GM23338 (cell line): Measurements from ENCODE around the gene BCAS3. TPM values are rescaled to one million over a fixed set of nuclear protein-coding genes. Genes with fewer than 3 reads are reported as not detected.

Source experiments
- ATAC-seq: fragments of 200-7000 bp; cut with Tn5 transposase; 3 replicates; pipeline ENCODE4 v1.9.1; 2020
- DNase-seq: peaks from one replicate; pipeline ENCODE4 v3.0.0-alpha.2; 2015; ENCODE audit warnings: low spot score
- H2AFZ ChIP-seq: fragments of 200-600 bp; sonication (generic); 2 replicates; pipeline ENCODE4 v1.8.0; 2016; ENCODE audit warnings: antibody characterized with exemption, mild to moderate bottlenecking, moderate library complexity
- H3F3A ChIP-seq: fragments of 200-600 bp; sonication (generic); replicated peaks from 2 replicates; pipeline ENCODE4 v1.8.0; 2017; ENCODE audit warnings: antibody characterized with exemption, mixed run types, low read depth
- H3K27ac ChIP-seq: fragments of 200-600 bp; sonication (generic); 2 replicates; pipeline ENCODE4 v1.6.1; 2016; ENCODE audit warnings: low read depth
- H3K27me3 ChIP-seq: fragments of 200-600 bp; sonication (generic); 2 replicates; pipeline ENCODE4 v1.8.0; 2016; ENCODE audit warnings: mild to moderate bottlenecking, mixed run types, moderate library complexity; ENCODE audit not compliant: insufficient read depth
- H3K36me3 ChIP-seq: fragments of 200-600 bp; sonication (generic); 2 replicates; pipeline ENCODE4 v1.8.0; 2016; ENCODE audit warnings: mild to moderate bottlenecking; ENCODE audit not compliant: insufficient read depth
- H3K4me1 ChIP-seq: fragments of 200-600 bp; sonication (generic); 2 replicates; pipeline ENCODE4 v1.8.0; 2016; ENCODE audit warnings: mild to moderate bottlenecking, moderate library complexity; ENCODE audit not compliant: insufficient read depth
- H3K4me2 ChIP-seq: fragments of 200-600 bp; sonication (generic); 2 replicates; pipeline ENCODE4 v1.7.1; 2017; ENCODE audit warnings: mixed run types
- H3K4me3 ChIP-seq: fragments of 200-600 bp; sonication (generic); 2 replicates; pipeline ENCODE4 v1.6.1; 2016; ENCODE audit warnings: mixed run types
- H3K79me2 ChIP-seq: fragments of 200-600 bp; sonication (generic); replicated peaks from 2 replicates; pipeline ENCODE4 v1.8.0; 2017; ENCODE audit warnings: mild to moderate bottlenecking; ENCODE audit not compliant: insufficient read depth
- H3K9me2 ChIP-seq: fragments of 200-600 bp; sonication (generic); 2 replicates; pipeline ENCODE4 v1.8.0; 2017; ENCODE audit not compliant: insufficient read depth
- H4K20me1 ChIP-seq: fragments of 200-600 bp; sonication (generic); replicated peaks from 2 replicates; pipeline ENCODE4 v1.8.0; 2017; ENCODE audit warnings: mild to moderate bottlenecking; ENCODE audit not compliant: insufficient read depth
- H3K27ac Mint-ChIP-seq: 2 replicates; pipeline ENCODE4 v1.8.0; 2020; ENCODE audit warnings: inconsistent platforms, mild to moderate bottlenecking, moderate library complexity, mixed read lengths
- H3K27me3 Mint-ChIP-seq: 3 replicates; pipeline ENCODE4 v1.8.0; 2022; ENCODE audit warnings: low read depth, mild to moderate bottlenecking, moderate library complexity, mixed read lengths, inconsistent platforms; ENCODE audit not compliant: insufficient read depth, poor library complexity
- H3K36me3 Mint-ChIP-seq: 3 replicates; pipeline ENCODE4 v1.8.0; 2021; ENCODE audit warnings: low read depth, mild to moderate bottlenecking, inconsistent platforms, moderate library complexity, mixed read lengths
- H3K4me1 Mint-ChIP-seq: 3 replicates; pipeline ENCODE4 v1.8.0; 2020; ENCODE audit warnings: mild to moderate bottlenecking, inconsistent platforms, mixed read lengths
- H3K4me3 Mint-ChIP-seq: 3 replicates; pipeline ENCODE4 v1.8.0; 2021; ENCODE audit warnings: moderate library complexity, mild to moderate bottlenecking, inconsistent platforms, mixed read lengths
- H3K9me3 Mint-ChIP-seq: 3 replicates; pipeline ENCODE4 v1.8.0; 2020; ENCODE audit warnings: moderate library complexity, mild to moderate bottlenecking, inconsistent platforms, mixed read lengths
- CREB1 ChIP-seq: fragments of 250-450 bp; sonication (Bioruptor Pico); IDR thresholded peaks from 2 replicates; pipeline ENCODE4 v1.5.0; 2020; ENCODE audit warnings: low read depth, mild to moderate bottlenecking, moderate library complexity
- CTCF ChIP-seq, 2 experiments: fragments of 200-600 bp in 1 of 2; sonication (generic) in 1 of 2; conservative IDR thresholded peaks; 2 replicates each; pipeline versions ENCODE4 v1.5.1 to v1.6.1; 2016 to 2017; ENCODE audit warnings: antibody characterized with exemption in 2 of 2, low read depth in 2 of 2, mild to moderate bottlenecking in 2 of 2, moderate library complexity in 1 of 2
- ETS1 ChIP-seq: IDR thresholded peaks from 2 replicates; pipeline ENCODE4 v1.6.1; 2016; ENCODE audit warnings: antibody characterized with exemption
- EZH2 ChIP-seq: fragments of 200-600 bp; sonication (generic); IDR thresholded peaks from one replicate; pipeline ENCODE4 v1.8.0; 2017; ENCODE audit warnings: antibody characterized with exemption, mild to moderate bottlenecking, low read depth; ENCODE audit not compliant: unreplicated experiment
- EZH2phosphoT487 ChIP-seq: fragments of 200-600 bp; sonication (generic); IDR thresholded peaks from one replicate; pipeline ENCODE4 v1.8.1; 2018; ENCODE audit warnings: antibody characterized with exemption; ENCODE audit not compliant: unreplicated experiment
- JUNB ChIP-seq: IDR thresholded peaks from one replicate; pipeline ENCODE4 v1.6.1; 2016; ENCODE audit warnings: antibody characterized with exemption; ENCODE audit not compliant: unreplicated experiment
- NANOG ChIP-seq: IDR thresholded peaks from 2 replicates; pipeline ENCODE4 v1.6.1; 2016; ENCODE audit warnings: antibody characterized with exemption, borderline replicate concordance
- POLR2AphosphoS5 ChIP-seq: IDR thresholded peaks from 2 replicates; pipeline ENCODE4 v1.6.1; 2016; ENCODE audit warnings: antibody characterized with exemption, low read depth
- REST ChIP-seq: IDR thresholded peaks from one replicate; pipeline ENCODE4 v1.6.1; 2018; ENCODE audit warnings: antibody characterized with exemption; ENCODE audit not compliant: unreplicated experiment
- STAT1 ChIP-seq: IDR thresholded peaks from one replicate; pipeline ENCODE4 v1.6.1; 2016; ENCODE audit warnings: antibody characterized with exemption; ENCODE audit not compliant: unreplicated experiment
- ZNF114 ChIP-seq: fragments of 250-450 bp; sonication (Bioruptor Pico); IDR thresholded peaks from 2 replicates; pipeline ENCODE4 v1.5.0; 2020; ENCODE audit warnings: mild to moderate bottlenecking, moderate library complexity
- ZNF331 ChIP-seq: fragments of 250-450 bp; sonication (Bioruptor Pico); IDR thresholded peaks from 2 replicates; pipeline ENCODE4 v1.5.0; 2020; ENCODE audit warnings: low read depth, mild to moderate bottlenecking, moderate library complexity
- ZNF462 ChIP-seq: fragments of 250-450 bp; sonication (Bioruptor Pico); IDR thresholded peaks from 2 replicates; pipeline ENCODE4 v1.5.0; 2020; ENCODE audit warnings: mild to moderate bottlenecking, moderate library complexity
- polyA plus RNA-seq: library from polyadenylated mRNA; unstranded; fragments of >200 nt; fragmentation: Nextera tagmentation; extraction: Ambion mirVana; gene quantifications from 2 replicates; pipeline ENCODE4 v1.2.1, GENCODE V29; 2016
- total RNA-seq: library from RNA; depleted of rRNA; stranded (reverse); fragments of >200 nt; shearing (Covaris generic); gene quantifications from 2 replicates; pipeline ENCODE4 v1.2.3, GENCODE V29; 2014

Gene BCAS3
- total and polyA plus RNA-seq, 2 experiments from 2014 or later = 8.2 to 28.0 TPM

GRCh38 chr17:60712675-60713074 is 35.0 kb downstream of the BCAS3 start:
- H3K4me1 ChIP-seq = no peaks in the 10 kb centered on the region
- no peaks in the 10 kb centered on the region for H3K27me3 Mint-ChIP-seq
- H3K9me3 Mint-ChIP-seq = no peaks in the 10 kb centered on the region
- no peak overlapping the region for H2AFZ ChIP-seq
- H3K4me3 ChIP-seq = no peak overlapping the region
- no peak overlapping the region for H3K27ac Mint-ChIP-seq
- no peaks in the 10 kb centered on the region for H3F3A ChIP-seq
- no peak for DNase-seq
- no peaks in the 10 kb centered on the region for H4K20me1 ChIP-seq
- no peak overlapping the region for H3K27ac ChIP-seq
- no peaks in the 10 kb centered on the region for H3K27me3 ChIP-seq
- no peak for TF ChIP-seq ZNF331
- no peak for TF ChIP-seq POLR2AphosphoS5
- TF ChIP-seq EZH2phosphoT487 = no peak
- TF ChIP-seq ETS1 = no peak
- TF ChIP-seq STAT1 = no peak
- TF ChIP-seq ZNF114 (CRISPR knock-in tag) = no peak
- TF ChIP-seq NANOG = no peak
- TF ChIP-seq EZH2 = no peak
- no peak for TF ChIP-seq CREB1 (CRISPR knock-in tag)
- no peak for TF ChIP-seq ZNF462 (CRISPR knock-in tag)
- TF ChIP-seq JUNB = no peak
- no peak for TF ChIP-seq REST
- TF ChIP-seq CTCF (conservative IDR thresholded peaks at IDR 0.05; ENCODE audit: low read depth in 2 of 2) = no peak
- H3K4me1 Mint-ChIP-seq = no peaks in the 10 kb centered on the region; the same call in 2 of the 3 replicates
- H3K4me2 ChIP-seq = no peak overlapping the region
- no peak overlapping the region for H3K4me3 Mint-ChIP-seq
- H3K79me2 ChIP-seq = no peaks in the 10 kb centered on the region
- no peak for ATAC-seq
- no peaks in the 10 kb centered on the region for H3K36me3 ChIP-seq
- no peaks in the 10 kb centered on the region for H3K9me2 ChIP-seq
- no peaks in the 10 kb centered on the region for H3K36me3 Mint-ChIP-seq
